HG02885 (cell line): ENCODE data around the gene PDCD1LG2.

Source experiments
- ATAC-seq: cut with Tn5 transposase; IDR thresholded peaks from one replicate; pipeline ENCODE4 v1.9.1; 2021; ENCODE audit warnings: mild to moderate bottlenecking; ENCODE audit not compliant: unreplicated experiment, poor library complexity

Gene PDCD1LG2

GRCh38 chr9:5592904-5593303, 82.6 kb downstream of the PDCD1LG2 start:
- no peak for ATAC-seq

GRCh38 chr9:5593904-5594303, 83.6 kb downstream of the PDCD1LG2 start:
- peak; percentile 82 for ATAC-seq

DNA sequence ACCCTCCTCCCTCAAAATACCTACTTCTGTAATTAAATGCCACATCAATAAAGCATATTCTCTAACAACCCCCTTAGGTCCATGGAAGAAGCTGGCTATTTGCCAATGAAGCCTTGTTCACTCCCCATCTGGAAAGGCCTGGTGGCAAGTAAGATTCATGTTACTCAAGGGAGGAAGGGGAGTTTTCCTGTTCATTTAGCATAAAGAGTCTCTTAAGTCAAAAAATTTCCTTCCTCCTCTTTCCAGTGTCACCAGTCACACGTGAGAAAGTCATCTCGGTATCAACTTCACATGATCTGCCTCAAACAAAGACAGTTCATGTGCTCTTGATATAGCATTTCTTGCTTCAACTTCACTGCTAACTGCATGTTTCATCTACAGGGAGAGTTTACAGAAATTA, 85.8 kb downstream of the PDCD1LG2 start:
- ATAC-seq = no peak

DNA sequence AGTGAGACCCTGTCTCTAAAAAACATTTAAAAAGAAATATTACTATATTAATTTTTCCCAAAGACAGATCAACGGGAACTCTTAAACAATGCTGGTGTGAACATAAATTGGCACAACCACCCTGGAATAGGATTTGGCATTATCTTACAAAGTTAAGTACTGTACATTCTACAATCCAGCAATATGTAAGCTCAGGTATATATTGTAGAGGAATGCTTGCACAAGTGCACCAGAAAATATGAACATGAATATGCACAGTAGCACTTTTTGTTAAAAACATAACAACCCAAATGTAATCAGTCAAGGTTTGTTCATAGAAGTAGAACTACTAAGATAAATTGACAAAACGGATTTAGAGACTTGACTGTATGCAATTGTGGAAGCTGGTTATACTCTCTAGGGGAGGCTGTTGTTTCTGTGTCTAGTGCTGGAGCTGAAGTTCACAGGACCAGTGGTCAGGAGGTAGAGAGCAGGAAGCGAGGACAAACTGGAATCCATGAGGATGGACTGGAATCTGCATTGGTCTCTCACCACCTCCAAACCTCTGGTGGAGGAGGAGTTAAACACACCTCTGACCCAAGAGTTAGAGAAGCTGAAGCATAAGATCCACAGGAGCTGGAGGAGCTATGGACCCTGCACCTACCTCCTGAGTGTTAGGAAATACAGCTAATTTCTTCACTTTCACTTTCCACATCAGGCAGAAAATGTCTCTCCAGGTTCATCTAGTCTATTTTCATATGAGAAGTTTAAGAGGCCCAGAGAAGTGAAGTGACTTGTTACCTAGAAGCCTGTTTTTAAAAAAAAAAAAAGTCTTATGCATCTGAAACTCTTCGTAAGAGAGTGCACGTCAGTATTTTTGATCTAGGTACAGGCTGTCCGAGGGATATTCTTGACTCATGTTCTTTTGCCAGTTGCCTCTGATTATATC, 98.2 kb downstream of the PDCD1LG2 start:
- peak; percentile 68 for ATAC-seq

DNA sequence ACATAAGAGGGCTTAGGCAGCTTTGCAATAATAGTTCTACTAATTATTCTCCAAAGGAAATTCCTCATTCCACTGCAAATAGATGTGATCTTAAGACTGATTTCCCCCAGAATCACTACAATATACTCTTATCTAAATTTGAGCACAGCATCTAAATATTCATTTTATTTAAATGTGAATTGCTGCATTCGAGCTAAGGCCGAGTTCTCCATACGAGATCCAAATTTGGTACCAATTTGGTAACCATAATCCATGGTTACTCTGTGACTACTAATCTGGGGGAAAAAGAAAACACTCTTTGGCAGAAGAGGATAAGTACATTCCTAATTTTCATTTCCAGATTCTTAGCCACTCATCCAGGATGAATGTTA, 98.9 kb downstream of the PDCD1LG2 start:
- ATAC-seq = no peak

GRCh38 chr9:5610491-5610890, 100.2 kb downstream of the PDCD1LG2 start:
- ATAC-seq = no peak

DNA sequence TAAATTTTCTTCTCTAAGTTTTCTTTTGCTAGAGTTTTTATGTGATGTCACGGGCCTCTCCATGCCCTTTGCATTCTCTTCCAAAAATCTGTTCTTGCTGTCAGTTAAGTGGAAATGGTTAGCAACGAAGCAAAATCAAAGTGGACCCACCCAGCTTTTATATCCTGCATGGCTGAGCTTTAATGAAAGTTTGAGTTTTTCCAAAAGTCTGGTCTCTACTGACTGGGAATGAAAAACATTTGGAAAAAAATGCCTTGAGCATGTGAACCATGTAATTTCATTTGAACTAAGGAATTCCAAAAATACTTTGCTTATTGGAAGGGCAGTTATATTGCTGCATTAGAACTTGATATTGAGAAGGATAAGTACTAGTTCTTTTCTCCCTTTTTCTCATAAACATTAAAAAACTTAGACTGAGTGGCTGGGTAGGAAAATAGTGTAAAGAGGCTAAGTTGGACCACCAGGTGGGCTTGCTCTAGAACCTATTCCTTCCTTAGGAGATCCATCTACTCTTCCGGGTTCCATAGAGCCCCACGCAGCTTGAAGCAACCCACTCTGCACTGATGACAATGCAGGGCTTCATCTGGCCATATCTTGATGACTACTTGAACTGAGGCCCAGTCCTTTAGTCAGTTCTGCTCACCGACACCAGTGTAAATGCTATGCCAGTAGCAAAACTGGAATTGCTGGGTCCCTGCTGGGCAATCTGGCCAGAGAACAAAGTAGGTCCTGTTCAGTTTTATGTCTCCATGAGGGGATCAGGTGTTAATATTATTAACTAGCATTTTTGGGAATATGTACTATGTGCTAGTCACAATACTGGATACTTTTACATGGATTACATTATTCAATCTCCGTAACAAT, 101.2 kb downstream of the PDCD1LG2 start:
- ATAC-seq = no peak

DNA sequence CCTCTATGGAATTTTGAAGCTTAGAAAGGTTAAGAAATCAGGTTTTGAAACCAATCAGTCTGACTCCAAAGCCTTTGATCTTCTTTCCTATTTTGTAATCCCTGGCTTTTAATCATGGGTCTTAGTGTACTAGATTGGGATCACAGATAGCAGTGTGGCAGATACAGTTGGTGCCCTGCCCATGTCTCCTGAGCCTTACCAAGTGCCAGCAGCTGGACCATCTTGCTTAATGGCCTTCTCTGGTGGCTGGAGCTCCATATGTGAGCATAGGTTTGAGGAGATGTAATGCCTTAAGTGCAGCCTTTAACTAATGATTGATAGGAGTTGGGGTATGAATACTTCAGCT, 101.8 kb downstream of the PDCD1LG2 start:
- no peak for ATAC-seq

- no peak for ATAC-seq
These were observed 103.9 kb downstream of the PDCD1LG2 start for GRCh38 chr9:5614192-5614591.

DNA sequence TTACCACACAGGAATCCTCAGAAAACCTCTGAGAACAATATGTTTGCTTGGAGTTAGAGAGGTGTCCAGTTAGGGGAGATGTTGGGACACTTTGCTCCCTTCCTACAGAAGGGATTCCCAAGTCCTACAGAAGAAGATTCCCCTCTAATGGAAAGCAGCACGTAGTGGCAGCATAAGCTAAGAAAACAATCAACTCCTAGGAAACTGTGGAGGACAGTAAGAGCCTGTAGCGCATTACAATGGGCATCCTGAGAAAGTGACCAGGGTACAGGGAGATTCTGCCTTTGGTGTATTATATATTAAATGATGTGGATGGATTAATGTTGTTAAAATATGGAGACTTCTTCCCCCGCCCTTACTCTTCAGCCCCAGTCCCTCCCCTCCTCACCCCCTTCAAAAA, 104.7 kb downstream of the PDCD1LG2 start:
- no peak for ATAC-seq

DNA sequence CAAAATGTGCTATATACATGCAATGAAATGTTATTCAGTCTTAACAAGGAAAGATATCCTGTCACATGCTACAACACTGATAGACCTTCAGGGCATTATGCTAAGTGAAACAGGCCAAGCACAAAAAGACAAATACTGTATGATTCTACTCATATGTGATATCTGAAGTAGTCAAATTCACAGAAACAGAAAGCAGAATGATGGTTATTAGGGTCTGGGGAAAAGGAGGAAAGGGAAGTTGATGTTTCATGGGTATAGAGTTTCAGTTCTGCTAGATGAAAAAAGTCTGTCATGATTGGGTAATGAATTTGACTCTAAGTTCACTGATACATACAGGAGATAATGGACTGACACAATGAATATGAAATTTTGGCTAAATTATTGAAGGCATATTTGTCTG, 107.4 kb downstream of the PDCD1LG2 start:
- ATAC-seq = peak; percentile 98

GRCh38 chr9:5620494-5620893, 110.2 kb downstream of the PDCD1LG2 start:
- ATAC-seq = no peak
